PC-3 (cell line): Measurements from ENCODE around the gene ATXN7L2.

Experiments used
- EZH2phosphoT487 ChIP-seq: fragments of 300-600 bp; sonication (generic); IDR thresholded peaks from 2 replicates; pipeline ENCODE4 v1.6.1; 2018; ENCODE audit warnings: mild to moderate bottlenecking, antibody characterized with exemption, low read length, borderline replicate concordance
- TF ChIP-seq, protein P1 (sequence below): fragments of 300-600 bp; sonication (generic); conservative IDR thresholded peaks from 2 replicates; pipeline ENCODE4 v1.5.1; 2017; ENCODE audit warnings: antibody characterized with exemption, low read depth, mild to moderate bottlenecking, low read length

- TF ChIP-seq, protein P1, sequence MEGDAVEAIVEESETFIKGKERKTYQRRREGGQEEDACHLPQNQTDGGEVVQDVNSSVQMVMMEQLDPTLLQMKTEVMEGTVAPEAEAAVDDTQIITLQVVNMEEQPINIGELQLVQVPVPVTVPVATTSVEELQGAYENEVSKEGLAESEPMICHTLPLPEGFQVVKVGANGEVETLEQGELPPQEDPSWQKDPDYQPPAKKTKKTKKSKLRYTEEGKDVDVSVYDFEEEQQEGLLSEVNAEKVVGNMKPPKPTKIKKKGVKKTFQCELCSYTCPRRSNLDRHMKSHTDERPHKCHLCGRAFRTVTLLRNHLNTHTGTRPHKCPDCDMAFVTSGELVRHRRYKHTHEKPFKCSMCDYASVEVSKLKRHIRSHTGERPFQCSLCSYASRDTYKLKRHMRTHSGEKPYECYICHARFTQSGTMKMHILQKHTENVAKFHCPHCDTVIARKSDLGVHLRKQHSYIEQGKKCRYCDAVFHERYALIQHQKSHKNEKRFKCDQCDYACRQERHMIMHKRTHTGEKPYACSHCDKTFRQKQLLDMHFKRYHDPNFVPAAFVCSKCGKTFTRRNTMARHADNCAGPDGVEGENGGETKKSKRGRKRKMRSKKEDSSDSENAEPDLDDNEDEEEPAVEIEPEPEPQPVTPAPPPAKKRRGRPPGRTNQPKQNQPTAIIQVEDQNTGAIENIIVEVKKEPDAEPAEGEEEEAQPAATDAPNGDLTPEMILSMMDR: no peak
- TF ChIP-seq EZH2phosphoT487: no peak
These were observed 44.9 kb upstream of the ATXN7L2 start for GRCh38 chr1:109438798-109439297.
